ENCODE measurements around the gene IL17C.

The IL17C gene

GRCh38 chr16:88599825-88600538 lies 38.4 kb upstream of the IL17C start:
- DNase-seq (ENCODE audit: low read depth): no peak
- H3K4me3 ChIP-seq (ENCODE audit: low read length): no peak overlapping the region
- no peak for TF ChIP-seq CTCF (conservative IDR thresholded peaks at IDR 0.05; ENCODE audit: low read depth, low read length)

GRCh38 chr16:88600539-88600896 lies 37.9 kb upstream of the IL17C start:
- H3K4me3 ChIP-seq (ENCODE audit: low read length): no peak overlapping the region
- no peak for DNase-seq (ENCODE audit: low read depth)
- no peak for TF ChIP-seq CTCF (conservative IDR thresholded peaks at IDR 0.05; ENCODE audit: low read depth, low read length)

- no peak overlapping the region for H3K4me3 ChIP-seq (ENCODE audit: low read length)
- TF ChIP-seq CTCF (conservative IDR thresholded peaks at IDR 0.05; ENCODE audit: low read depth, low read length): no peak
- DNase-seq (ENCODE audit: low read depth): no peak
Observed at GRCh38 chr16:88601313-88602036, 36.9 kb upstream of the IL17C start.

GRCh38 chr16:88602091-88602490 lies 36.3 kb upstream of the IL17C start:
- TF ChIP-seq CTCF (conservative IDR thresholded peaks at IDR 0.05; ENCODE audit: low read depth, low read length): no peak
- no peak overlapping the region for H3K4me3 ChIP-seq (ENCODE audit: low read length)
- no peak for DNase-seq (ENCODE audit: low read depth)

- H3K4me3 ChIP-seq (ENCODE audit: low read length): no peak overlapping the region
- TF ChIP-seq CTCF (conservative IDR thresholded peaks at IDR 0.05; ENCODE audit: low read depth, low read length): no peak
- DNase-seq (ENCODE audit: low read depth): no peak
Observed at GRCh38 chr16:88605186-88606147, 32.9 kb upstream of the IL17C start.

GRCh38 chr16:88606148-88606757 lies 32.1 kb upstream of the IL17C start:
- no peak overlapping the region for H3K4me3 ChIP-seq (ENCODE audit: low read length)
- no peak for TF ChIP-seq CTCF (conservative IDR thresholded peaks at IDR 0.05; ENCODE audit: low read depth, low read length)
- DNase-seq (ENCODE audit: low read depth): no peak

Data from retinal pigment epithelial cell (primary cell).